Caco-2 (cell line): ENCODE measurements around the gene ZRANB3. TPM values are rescaled to one million over a fixed set of nuclear protein-coding genes. Genes with fewer than 3 reads are reported as not detected.

Experiments used
- BruUV-seq: library from RNA; stranded (reverse); fragments of 400-500 nt; replicated peaks from 2 replicates; lab custom pipeline; 2021; lab: Mats Ljungman, UMichigan
- CTCF ChIA-PET: fragments of 300-600 bp; sonication (Branson Sonifier 250); formaldehyde crosslinking; loops from one replicate; lab custom pipeline; 2022; ENCODE audit warnings: antibody characterized with exemption; lab: Charles Lee
- POLR2A ChIA-PET: fragments of 300-600 bp; sonication (Branson Sonifier 250); formaldehyde crosslinking; loops from one replicate; lab custom pipeline; 2022; ENCODE audit warnings: antibody characterized with exemption; lab: Charles Lee
- DNase-seq, 2 experiments: peaks; one replicate each; pipeline versions ENCODE4 v3.0.0 to v3.0.0-alpha.2; 2020 to 2022
- H3K27me3 ChIP-seq: replicated peaks from 2 replicates; pipeline ENCODE4 v1.6.0; 2011; ENCODE audit warnings: low read length; ENCODE audit not compliant: control insufficient read depth, insufficient read depth
- H3K36me3 ChIP-seq: 2 replicates; pipeline ENCODE4 v1.5.1; 2011; ENCODE audit warnings: low read length; ENCODE audit not compliant: control insufficient read depth, insufficient read depth
- H3K4me1 ChIP-seq: fragments of 250-450 bp; sonication (Bioruptor Pico); 2 replicates; pipeline ENCODE4 v1.5.1; 2020; ENCODE audit warnings: mild to moderate bottlenecking
- H3K4me3 ChIP-seq: 2 replicates; pipeline ENCODE4 v1.5.1; 2011; ENCODE audit warnings: low read depth, mild to moderate bottlenecking, control low read depth, low read length
- H3K9me3 ChIP-seq: fragments of 250-450 bp; sonication (Bioruptor Pico); 2 replicates; pipeline ENCODE4 v1.5.1; 2020; ENCODE audit warnings: mild to moderate bottlenecking, moderate library complexity
- H3K27ac Mint-ChIP-seq: one replicate; pipeline ENCODE4 v1.8.0; 2022; ENCODE audit warnings: mixed read lengths; ENCODE audit not compliant: unreplicated experiment
- H3K27me3 Mint-ChIP-seq: one replicate; pipeline ENCODE4 v1.8.0; 2022; ENCODE audit warnings: mixed read lengths; ENCODE audit not compliant: insufficient read depth, unreplicated experiment
- H3K36me3 Mint-ChIP-seq: one replicate; pipeline ENCODE4 v1.8.0; 2022; ENCODE audit warnings: mild to moderate bottlenecking, mixed read lengths; ENCODE audit not compliant: insufficient read depth, unreplicated experiment
- H3K4me1 Mint-ChIP-seq: one replicate; pipeline ENCODE4 v1.8.0; 2022; ENCODE audit warnings: low read depth, mixed read lengths; ENCODE audit not compliant: unreplicated experiment
- H3K4me3 Mint-ChIP-seq: one replicate; pipeline ENCODE4 v1.8.0; 2022; ENCODE audit warnings: mild to moderate bottlenecking, moderate library complexity, mixed read lengths; ENCODE audit not compliant: unreplicated experiment
- H3K9me3 Mint-ChIP-seq: one replicate; pipeline ENCODE4 v1.8.0; 2022; ENCODE audit warnings: mixed read lengths; ENCODE audit not compliant: unreplicated experiment
- CTCF ChIP-seq, 2 experiments: fragments of 200-600 bp in 1 of 2; IDR thresholded peaks; 1 replicate in 1 of 2; 2 replicates in 1 of 2; pipeline versions ENCODE4 v1.5.1 to v1.8.0; 2011 to 2022; ENCODE audit warnings: antibody characterized with exemption in 1 of 2, control low read depth in 1 of 2, inconsistent platforms in 1 of 2, low read depth in 1 of 2, low read length in 1 of 2, mild to moderate bottlenecking in 1 of 2, moderate library complexity in 1 of 2; ENCODE audit not compliant: insufficient read depth in 1 of 2, severe bottlenecking in 1 of 2, unreplicated experiment in 1 of 2
- intact Hi-C: fragments of 100-400 bp; cut with micrococcal nuclease; formaldehyde crosslinking; loops from one replicate; pipeline ENCODE4 v1.10.0; 2022; ENCODE audit not compliant: unreplicated experiment
- total RNA-seq: library from RNA; stranded (reverse); gene quantifications from 2 replicates; pipeline ENCODE4 v1.2.3, GENCODE V29; 2022

ZRANB3 gene
- total RNA-seq, 1 experiment from 2014 or later, result 17.0 TPM

- Mint-ChIP-seq H3K4me3 (no peak overlapping the region), H3K9me3 (no peaks in the 10 kb centered on the region), H3K4me1 (no peaks in the 10 kb centered on the region), H3K27me3 (no peaks in the 10 kb centered on the region), H3K36me3 (no peaks in the 10 kb centered on the region), H3K27ac (no peak overlapping the region)
- TF ChIP-seq CTCF (IDR thresholded peaks at IDR 0.05; ENCODE audit: insufficient read depth in 1 of 2, low read depth in 1 of 2, low read length in 1 of 2, severe bottlenecking in 1 of 2, unreplicated experiment in 1 of 2), result no peak
- DNase-seq, result no peak
- Histone ChIP-seq H3K9me3 (no peaks in the 10 kb centered on the region), H3K36me3 (no peaks in the 10 kb centered on the region), H3K27me3 (no peaks in the 10 kb centered on the region), H3K4me3 (no peak overlapping the region), H3K4me1 (no peaks in the 10 kb centered on the region)
- CTCF ChIA-PET, result no interaction called here
- BruUV-seq, result no TSS peak
- intact Hi-C loops, result loop anchor here (1.0 kb wide), 1 partner anchor 253 kb away; no protein-coding TSS in a partner anchor
- POLR2A ChIA-PET, result no interaction called here
Measured at GRCh38 chr2:135257383-135258090, 273.5 kb downstream of the ZRANB3 start.

- no peak for DNase-seq
- ChIA-PET POLR2A (no interaction called here), CTCF (no interaction called here)
- Mint-ChIP-seq H3K27me3 (no peaks in the 10 kb centered on the region), H3K27ac (no peak overlapping the region), H3K9me3 (no peaks in the 10 kb centered on the region), H3K4me3 (no peak overlapping the region), H3K4me1 (no peaks in the 10 kb centered on the region), H3K36me3 (no peaks in the 10 kb centered on the region)
- H3K4me1 ChIP-seq, result no peaks in the 10 kb centered on the region
- TF ChIP-seq CTCF (IDR thresholded peaks at IDR 0.05; ENCODE audit: insufficient read depth in 1 of 2, low read depth in 1 of 2, low read length in 1 of 2, severe bottlenecking in 1 of 2, unreplicated experiment in 1 of 2), result no peak
- intact Hi-C loops, result no loop called here
- no peak overlapping the region for H3K4me3 ChIP-seq
- BruUV-seq, result no TSS peak
- H3K27me3 ChIP-seq, result no peaks in the 10 kb centered on the region
- no peaks in the 10 kb centered on the region for H3K36me3 ChIP-seq
- no peaks in the 10 kb centered on the region for H3K9me3 ChIP-seq
Measured at GRCh38 chr2:135256531-135257260, 274.3 kb downstream of the ZRANB3 start.

GRCh38 chr2:135255208-135255607 is 275.8 kb downstream of the ZRANB3 start:
- no peaks in the 10 kb centered on the region for H3K4me1 ChIP-seq
- TF ChIP-seq CTCF (IDR thresholded peaks at IDR 0.05; ENCODE audit: insufficient read depth in 1 of 2, low read depth in 1 of 2, low read length in 1 of 2, severe bottlenecking in 1 of 2, unreplicated experiment in 1 of 2), result no peak
- ChIA-PET POLR2A (no interaction called here), CTCF (no interaction called here)
- H3K4me1 Mint-ChIP-seq, result no peaks in the 10 kb centered on the region
- no peaks in the 10 kb centered on the region for H3K9me3 Mint-ChIP-seq
- no peak overlapping the region for H3K27ac Mint-ChIP-seq
- H3K36me3 Mint-ChIP-seq, result no peaks in the 10 kb centered on the region
- H3K4me3 ChIP-seq, result no peak overlapping the region
- H3K4me3 Mint-ChIP-seq, result no peak overlapping the region
- no peaks in the 10 kb centered on the region for H3K27me3 Mint-ChIP-seq
- H3K36me3 ChIP-seq, result no peaks in the 10 kb centered on the region
- no TSS peak for BruUV-seq
- H3K27me3 ChIP-seq, result no peaks in the 10 kb centered on the region
- H3K9me3 ChIP-seq, result peaks cover 4% of the 10 kb centered on the region; the same call in 1 of the 2 replicates
- no peak for DNase-seq
- intact Hi-C loops, result no loop called here
